IPS DF 19.7 (cell line): ENCODE results near the gene SLC5A5.
"Not testable (repeated sequence)": the region's sequence is repeated elsewhere in the genome, so short reads cannot be mapped to it uniquely, and the experiment has no call there.

ENCODE experiments used
- DNase-seq: peaks from one replicate; pipeline ENCODE4 v3.0.0-alpha.2; 2013; ENCODE audit warnings: low read depth, low spot score

Gene SLC5A5

DNA sequence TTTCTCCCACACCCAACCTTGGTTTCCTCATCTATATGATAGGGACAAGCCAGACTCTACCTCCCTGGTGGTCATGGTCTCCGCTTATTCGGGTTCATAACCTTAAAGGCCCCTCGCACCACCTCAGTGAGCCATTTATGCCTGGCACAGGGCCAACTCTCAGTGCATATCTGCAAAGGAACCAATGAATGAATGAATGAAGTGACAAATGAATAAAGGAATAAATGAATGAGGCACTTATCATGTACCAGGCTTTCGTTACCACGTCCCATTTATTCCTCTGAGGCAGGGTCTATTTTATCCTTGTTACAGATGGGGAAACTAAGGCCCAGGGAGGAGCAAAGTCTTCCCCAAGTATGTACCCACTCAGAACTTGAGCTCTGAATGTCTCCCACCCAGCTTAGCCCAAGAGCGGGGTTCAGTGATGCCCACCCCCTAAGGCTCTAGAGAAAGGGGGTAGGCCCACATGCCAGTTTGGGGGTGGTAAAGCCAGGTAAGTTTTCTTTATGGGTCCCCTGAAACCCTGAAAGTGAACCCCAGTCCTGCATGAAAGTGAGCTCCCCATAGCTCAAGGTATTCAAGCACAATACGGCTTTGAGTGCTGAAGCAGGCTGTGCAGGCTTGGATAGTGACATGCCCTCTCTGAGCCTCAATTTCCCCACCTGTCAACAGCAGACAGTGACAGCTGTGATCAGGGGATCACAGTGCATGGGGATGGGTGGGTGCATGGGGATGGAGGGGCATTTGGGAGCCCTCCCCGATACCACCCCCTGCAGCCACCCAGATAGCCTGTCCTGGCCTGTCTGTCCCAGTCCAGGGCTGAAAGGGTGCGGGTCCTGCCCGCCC lies 490 bp upstream of the SLC5A5 start:
- no peak for DNase-seq

DNA sequence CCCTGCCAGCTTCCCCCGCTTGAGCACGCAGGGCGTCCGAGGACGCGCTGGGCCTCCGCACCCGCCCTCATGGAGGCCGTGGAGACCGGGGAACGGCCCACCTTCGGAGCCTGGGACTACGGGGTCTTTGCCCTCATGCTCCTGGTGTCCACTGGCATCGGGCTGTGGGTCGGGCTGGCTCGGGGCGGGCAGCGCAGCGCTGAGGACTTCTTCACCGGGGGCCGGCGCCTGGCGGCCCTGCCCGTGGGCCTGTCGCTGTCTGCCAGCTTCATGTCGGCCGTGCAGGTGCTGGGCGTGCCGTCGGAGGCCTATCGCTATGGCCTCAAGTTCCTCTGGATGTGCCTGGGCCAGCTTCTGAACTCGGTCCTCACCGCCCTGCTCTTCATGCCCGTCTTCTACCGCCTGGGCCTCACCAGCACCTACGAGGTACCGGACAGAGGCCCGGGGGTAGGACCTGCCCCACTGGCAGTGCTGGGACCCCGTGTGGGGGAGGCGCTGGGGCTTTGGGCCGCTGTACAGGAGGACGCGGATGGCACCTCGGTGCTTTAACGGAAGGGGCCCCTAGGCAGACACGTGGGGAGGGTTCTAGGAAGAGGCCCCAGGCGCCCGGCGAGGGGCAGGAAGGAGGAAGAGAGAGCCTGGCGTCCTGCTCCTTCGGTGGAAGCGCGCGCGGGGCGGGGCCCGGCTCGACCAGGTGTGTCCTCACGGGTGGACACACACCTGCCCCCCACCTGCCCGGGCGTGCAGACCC lies 681 bp downstream of the SLC5A5 start:
- DNase-seq: no peak

DNA sequence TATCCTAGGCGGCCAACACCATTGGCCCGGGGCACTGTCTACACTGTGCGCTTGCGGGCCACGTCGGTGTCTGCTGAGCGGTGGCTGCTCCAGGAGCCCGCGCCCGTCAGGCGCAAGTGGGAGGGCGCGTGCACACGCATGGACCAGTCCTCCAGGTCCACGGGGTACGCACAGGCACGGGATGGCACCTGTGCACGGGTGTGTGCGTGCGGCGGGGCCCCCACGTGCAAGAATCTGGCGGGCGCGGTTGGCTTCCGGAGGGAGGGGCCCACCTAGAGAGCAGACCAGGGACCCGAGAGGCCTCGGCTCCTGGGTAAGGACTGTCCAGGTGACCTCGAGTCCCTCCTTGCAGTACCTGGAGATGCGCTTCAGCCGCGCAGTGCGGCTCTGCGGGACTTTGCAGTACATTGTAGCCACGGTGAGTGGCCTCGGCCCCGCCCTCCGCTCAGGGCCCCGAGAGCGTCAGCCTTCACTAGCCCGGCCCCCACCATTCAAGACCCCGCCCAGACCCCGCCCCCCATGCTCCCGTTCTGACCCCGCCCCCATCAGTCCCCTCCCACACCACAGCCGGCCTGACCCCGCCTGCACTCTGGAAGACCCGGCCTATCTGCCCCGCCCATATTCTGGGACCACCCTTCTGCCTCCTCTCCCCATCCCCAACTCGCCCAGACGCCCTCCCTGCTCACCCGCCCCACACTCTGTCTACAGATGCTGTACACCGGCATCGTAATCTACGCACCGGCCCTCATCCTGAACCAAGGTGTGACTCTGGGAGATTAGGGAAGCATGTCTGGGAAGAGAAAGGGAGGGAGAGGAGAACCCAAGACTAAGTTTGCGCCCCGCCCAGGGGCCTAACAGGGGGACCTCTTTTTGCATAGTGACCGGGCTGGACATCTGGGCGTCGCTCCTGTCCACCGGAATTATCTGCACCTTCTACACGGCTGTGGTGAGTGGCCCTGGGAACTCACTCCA lies 2.3 kb downstream of the SLC5A5 start:
- no peak for DNase-seq

DNA sequence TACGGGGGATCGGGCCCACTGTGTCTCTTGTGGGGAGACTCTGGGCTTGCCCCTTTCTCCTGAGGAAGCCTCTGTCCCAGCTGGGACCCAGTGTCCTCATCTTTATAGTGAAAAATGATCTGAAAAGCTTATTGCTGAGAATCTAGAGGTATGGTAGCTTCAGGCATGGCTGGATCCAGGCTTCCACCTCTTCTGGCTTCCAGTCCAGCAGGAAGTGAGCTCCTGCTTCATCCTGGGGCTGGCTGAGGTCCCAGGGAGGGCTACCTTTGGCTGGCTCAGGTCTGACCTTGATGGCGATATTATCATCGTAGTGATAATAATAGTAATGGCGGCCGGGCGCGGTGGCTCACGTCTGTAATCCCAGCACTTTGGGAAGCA lies 3.0 kb downstream of the SLC5A5 start:
- no peak for DNase-seq

DNA sequence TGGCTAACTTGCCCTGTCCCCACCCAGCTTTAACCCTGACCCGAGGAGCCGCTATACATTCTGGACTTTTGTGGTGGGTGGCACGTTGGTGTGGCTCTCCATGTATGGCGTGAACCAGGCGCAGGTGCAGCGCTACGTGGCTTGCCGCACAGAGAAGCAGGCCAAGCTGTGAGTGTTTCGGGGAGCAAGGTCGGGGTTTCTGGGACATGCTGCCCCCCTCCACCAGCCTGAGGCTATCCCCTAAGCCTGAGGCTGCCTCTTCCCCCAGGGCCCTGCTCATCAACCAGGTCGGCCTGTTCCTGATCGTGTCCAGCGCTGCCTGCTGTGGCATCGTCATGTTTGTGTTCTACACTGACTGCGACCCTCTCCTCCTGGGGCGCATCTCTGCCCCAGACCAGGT lies 6.0 kb downstream of the SLC5A5 start:
- no peak for DNase-seq

DNA sequence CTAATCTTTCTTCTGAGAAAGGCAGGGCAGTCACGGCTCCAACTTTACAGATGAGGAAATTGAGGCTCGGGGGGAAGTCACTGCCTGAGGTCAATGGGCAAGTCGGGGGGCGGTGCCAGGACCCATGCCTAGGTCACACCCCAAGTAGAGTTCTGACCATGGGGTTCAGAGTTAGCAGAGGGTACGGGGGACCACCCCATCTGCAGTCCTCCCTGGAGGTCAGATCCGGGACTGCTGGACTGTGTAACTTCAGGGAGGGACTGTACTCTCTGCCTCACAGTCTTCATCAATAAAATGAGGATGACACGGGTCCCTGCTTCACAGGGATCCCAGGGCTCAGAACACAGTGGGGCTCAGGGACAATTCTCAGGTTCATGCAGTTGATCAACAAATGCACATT lies 7.7 kb downstream of the SLC5A5 start:
- no peak for DNase-seq

DNA sequence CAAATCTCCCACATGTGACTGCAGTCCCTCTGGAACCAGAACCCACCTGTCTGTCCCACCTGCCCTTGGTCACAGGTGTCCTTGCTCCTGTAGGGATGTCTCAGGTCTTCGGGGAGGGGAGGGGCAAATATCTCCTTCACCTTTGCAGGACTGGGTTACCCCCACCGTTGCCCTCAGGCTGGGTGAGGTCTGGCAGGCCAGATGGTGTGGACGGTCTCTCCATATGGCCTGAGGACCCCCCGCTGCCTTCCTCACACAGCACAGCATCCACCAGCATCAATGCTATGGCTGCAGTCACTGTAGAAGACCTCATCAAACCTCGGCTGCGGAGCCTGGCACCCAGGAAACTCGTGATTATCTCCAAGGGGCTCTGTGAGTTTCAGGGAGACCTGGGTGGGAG lies 10.0 kb downstream of the SLC5A5 start:
- DNase-seq: no peak

DNA sequence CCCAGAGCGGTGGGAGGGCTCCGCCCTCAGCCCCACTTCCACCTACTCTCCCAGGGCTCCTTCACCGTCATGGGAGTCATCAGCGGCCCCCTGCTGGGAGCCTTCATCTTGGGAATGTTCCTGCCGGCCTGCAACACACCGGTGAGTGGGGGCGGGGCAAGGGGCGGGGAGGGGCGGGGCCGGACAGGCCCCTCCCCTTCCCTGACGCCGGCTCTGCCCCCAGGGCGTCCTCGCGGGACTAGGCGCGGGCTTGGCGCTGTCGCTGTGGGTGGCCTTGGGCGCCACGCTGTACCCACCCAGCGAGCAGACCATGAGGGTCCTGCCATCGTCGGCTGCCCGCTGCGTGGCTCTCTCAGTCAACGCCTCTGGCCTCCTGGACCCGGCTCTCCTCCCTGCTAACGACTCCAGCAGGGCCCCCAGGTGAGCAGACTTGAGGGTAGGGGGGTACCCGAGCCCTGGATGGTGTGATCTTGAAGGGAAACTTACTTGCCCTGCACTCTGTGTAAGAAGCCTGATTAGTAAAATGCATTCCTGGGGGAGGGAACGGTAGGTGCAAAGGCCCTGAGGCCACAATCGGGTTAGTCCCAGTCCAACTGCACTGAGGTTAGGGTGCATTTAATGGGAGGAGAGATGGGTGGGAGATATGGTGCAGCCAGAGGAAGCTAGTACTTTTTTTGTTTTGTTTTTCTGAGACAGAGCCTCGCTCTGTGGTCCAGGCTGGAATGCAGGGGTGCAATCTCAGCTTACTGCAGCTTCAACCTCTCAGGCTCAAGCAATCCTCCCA lies 12.1 kb downstream of the SLC5A5 start:
- no peak for DNase-seq

DNA sequence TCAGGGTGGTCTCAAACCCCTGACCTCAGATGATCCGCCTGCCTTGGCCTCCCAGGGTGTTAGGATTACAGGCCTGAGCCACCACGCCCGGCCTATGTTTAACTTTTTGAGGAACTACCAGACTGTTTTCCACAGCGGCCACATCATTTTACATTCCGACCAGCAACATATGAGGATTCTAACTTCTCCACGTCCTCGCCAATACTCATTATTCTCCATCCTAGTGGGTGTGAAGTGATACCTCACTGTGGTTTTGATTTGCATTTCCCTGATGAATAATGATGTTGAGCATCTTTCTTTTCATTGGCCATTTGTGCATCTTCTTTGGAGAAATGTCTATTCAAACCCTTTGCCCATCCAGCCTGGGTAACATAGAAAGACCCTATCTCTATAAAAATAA lies 14.8 kb downstream of the SLC5A5 start:
- no peak for DNase-seq

DNA sequence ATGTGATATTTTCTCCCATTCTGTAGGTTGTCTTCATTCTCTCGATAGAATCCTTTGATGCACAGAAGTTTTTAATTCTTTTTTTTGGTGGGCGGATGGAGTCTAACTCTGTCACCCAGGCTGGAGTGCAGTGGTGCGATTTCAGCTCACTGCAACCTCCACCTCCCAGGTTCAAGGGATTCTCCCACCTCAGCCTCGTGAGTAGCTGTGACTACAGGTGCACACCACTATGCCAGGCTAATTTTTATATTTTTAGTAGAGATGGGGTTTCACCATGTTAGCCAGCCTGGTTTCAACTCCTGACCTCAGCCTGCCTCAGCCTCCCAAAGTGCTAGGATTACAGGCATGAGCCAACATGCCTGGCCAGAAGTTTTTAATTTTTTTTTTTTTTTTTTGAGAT lies 15.5 kb downstream of the SLC5A5 start:
- not testable (repeated sequence) for DNase-seq

DNA sequence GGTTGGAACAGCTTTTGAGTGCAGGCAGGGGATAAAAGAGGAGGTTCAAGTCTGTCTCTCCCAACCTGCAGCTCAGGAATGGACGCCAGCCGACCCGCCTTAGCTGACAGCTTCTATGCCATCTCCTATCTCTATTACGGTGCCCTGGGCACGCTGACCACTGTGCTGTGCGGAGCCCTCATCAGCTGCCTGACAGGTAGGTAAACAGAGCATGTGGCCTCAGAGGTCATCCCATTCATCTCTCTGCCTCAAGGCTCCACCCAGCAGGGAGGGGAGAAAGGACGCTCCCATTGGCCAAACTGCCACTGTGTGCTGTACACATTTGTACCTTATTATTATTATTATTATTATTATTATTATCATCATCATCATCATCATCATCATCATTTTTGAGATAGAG lies 16.5 kb downstream of the SLC5A5 start:
- no peak for DNase-seq

DNA sequence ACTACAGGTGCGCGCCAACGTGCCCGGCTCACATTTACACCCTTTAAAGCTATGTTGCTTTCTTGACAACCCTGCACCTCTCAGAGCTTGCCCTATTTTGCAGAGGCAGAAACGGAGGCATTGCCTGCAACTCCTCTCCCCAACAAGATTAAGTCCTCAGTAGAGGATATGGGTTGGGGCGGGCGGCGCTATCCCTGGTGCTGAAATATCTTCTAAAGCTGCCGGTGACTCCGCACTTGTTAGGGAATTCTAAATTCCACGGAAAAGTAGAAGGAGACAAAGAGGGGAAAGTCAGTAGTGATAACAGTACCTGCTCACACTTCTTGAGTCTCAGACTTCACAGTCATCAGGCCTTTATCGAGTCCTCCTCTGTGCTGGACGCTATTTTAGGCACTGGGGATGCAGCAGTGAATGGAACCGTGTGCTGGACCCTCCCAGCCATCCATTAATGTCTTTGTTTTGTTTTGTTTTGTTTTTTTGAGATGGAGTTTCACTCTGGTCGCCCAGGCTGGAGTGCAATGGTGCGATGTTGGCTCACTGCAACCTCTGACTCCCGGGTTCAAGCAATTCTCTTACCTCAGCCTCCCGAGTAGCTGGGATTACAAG lies 18.0 kb downstream of the SLC5A5 start:
- DNase-seq: no peak

DNA sequence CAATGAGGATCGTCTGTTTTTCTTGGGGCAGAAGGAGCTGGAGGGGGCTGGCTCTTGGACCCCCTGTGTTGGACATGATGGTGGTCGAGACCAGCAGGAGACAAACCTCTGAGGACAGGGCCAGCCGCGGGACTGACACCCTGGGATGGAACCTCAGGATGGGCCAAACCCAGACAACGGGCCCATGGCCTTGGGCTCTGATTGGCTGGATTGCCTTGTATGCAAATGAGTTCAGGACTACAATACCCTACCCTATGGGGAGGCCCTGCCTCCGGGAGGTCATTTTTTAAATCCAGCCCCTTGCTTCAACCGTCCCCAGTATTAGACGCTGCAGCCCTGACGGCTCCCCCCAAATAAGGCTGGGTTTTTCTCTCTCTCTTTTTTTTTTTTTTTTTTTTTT lies 22.0 kb downstream of the SLC5A5 start:
- no peak for DNase-seq

DNA sequence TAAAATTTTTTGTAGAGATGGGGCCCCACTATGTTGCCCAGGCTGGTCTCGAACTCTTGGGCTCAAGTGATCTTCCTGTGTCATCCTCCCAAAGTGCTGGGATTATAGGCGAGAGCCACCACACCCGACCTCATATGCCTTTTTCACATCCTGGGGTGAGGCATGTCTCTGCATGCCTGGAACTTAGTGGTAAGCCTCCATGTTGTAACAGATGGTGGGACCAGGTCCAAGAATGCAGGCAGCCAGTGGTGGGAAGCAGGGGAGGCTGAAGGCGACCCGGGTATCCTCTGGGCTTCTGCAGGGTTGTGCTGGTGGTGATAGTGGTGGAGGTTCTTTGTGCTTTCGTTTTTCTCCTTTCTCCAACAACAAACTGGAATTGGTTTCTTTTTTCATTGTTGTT lies 31.0 kb downstream of the SLC5A5 start:
- no peak for DNase-seq

DNA sequence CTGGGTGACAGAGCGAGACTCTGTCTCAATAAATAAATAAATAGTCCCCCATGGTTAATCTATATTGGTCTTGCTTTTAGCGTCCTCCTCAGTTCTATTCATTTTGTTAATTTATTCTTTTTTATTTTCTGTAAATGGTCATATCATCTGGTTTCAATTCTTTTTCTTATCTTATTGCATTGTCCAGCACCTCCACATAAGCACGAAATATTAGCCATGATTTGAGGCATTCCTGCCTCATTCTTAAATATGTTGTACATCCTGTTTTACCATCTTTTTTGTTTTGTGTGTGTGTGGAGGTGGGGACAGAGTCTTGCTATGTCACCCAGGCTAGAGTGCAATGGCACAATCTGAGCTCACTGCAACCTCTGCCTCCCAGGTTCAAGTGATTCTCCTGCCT lies 36.5 kb downstream of the SLC5A5 start:
- no peak for DNase-seq

DNA sequence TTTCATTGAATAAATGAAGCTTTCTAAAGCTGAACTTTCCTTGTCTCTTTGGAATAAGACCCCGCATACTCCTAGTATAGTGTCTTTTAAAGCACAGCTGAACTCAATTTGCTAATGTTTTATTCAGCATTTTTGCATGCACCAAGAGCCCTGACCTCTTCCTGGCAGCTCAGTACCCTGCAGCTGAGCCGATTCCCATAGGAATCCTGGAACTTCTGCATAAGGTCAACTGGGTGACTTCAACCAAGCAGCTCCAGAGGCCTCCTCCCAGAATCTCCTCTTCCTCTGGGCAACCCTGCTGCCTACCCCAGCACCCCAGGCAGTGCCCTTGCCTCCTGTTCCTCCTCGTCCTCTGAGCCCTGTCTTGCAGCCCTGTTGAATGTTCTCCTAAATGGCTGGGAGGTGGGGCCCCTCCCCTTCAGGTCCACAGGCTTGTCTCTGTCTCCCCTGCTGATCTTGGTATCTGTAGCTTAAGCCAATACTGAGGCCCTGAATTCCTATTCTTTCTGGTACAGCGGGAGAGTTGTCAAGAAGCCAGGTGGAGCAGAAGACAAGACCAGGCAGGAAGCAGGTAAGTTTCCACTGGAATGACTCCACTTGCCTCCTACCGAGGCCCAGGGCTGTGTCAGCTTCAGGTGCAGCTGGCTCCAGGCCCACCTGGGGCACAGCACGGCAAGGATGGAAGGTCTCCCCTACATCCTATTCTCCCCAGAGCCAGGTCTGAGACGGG lies 37.4 kb downstream of the SLC5A5 start:
- no peak for DNase-seq

DNA sequence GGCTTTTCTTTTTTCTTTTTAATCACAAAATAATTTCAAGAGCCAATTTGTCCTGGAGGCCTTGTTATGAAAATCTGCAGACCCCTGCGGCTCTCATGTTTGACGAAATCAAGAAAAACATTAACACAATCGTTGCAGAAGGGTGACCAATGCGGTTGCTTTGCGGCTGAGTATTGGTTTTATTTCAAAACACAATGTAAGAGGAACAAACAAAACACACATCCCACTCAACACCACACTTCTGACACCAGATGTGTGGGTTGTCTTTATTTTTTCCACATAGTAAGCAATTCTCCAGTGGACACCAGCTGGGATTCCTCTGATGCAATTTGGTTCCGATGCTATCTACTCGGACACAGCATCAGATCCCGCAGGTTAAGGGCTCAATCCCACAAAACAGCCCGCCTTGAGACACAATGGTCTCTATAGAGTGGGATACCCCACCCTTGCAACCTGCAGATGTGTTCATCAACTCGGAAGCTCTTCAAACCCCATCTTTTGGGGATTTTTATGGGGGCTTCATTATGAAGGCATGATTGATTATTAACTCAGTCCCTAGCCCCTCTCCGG lies 39.1 kb downstream of the SLC5A5 start:
- no peak for DNase-seq

DNA sequence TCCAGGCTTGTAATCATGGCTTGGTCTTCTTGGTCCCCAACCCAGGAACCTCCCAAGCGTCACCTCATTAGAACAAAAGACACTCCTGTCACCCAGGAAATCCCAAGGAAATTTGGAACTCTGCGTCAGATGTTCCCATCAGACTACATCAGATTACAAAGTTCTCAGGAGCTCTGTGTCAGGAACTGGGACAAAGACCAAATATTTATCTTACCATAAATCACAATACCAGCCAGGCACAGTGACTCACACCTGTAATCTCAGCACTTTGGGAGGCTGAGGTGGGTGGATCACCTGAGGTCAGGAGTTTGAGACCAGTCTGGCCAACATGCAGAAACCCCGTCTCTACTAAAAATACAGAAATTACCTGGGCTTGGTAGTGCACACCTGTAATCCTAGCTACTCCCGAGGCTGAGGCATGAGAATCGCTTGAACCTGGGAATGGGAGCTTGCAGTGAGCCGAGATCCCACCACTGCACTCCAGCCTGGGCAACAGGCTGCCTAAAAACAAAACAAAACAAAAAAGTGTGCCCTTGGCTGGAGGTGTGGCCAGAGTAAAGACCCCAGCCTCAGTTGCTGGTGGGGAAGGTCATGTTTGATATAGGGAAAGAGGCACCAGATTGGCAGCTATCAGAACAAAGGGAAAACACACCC lies 44.3 kb downstream of the SLC5A5 start:
- no peak for DNase-seq

DNA sequence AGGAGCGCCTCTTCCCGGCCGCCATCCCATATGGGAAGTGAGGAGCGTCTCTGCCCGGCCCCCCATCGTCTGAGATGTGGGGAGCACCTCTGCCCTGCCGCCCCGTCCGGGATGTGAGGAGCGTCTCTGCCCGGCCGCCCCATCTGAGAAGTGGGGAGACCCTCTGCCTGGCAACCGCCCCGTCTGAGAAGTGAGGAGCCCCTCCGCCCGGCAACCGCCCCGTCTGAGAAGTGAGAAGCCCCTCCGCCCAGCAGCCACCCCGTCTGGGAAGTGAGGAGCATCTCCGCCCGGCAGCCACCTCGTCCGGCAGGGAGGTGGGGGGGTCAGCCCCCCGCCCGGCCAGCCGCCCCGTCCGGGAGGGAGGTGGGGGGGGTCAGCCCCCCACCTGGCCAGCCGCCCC lies 46.4 kb downstream of the SLC5A5 start:
- not testable (repeated sequence) for DNase-seq
